ENCODE measurements around the gene HBE1.

DNA sequence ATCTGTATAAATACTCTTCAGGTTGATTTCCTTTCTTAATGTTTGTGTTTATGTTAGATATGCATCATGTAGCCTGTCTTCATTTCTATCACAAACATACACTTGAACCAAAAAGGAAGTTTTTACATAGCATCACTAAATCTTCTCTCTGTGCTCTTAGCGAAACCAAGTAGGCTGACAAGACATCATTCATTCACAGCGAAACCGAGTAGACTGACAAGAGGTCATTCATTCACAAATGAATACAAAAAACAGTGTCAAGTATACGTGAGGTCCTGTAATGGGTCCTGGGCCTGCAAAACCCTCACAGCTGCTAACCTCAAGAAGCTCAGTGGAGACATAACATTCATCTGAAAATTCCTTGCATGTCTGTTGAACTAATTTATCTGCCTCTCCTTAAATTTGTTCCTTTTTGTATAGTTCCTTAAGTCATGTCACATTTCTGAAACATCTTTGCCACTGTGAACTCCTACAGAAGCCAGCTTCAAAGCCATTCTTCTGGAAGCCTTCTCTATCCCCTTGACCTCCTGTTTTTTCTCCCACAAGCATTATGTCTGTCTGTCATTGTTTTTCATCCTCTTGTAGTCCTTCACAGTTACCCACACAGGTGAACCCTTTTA lies 9.8 kb upstream of the HBE1 start:
- TF ChIP-seq POLR2A (IDR thresholded peaks at IDR 0.05) (no peak), EP300 (IDR thresholded peaks at IDR 0.05) (no peak)
- TF ChIP-seq, protein P1, sequence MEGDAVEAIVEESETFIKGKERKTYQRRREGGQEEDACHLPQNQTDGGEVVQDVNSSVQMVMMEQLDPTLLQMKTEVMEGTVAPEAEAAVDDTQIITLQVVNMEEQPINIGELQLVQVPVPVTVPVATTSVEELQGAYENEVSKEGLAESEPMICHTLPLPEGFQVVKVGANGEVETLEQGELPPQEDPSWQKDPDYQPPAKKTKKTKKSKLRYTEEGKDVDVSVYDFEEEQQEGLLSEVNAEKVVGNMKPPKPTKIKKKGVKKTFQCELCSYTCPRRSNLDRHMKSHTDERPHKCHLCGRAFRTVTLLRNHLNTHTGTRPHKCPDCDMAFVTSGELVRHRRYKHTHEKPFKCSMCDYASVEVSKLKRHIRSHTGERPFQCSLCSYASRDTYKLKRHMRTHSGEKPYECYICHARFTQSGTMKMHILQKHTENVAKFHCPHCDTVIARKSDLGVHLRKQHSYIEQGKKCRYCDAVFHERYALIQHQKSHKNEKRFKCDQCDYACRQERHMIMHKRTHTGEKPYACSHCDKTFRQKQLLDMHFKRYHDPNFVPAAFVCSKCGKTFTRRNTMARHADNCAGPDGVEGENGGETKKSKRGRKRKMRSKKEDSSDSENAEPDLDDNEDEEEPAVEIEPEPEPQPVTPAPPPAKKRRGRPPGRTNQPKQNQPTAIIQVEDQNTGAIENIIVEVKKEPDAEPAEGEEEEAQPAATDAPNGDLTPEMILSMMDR (IDR thresholded peaks at IDR 0.05), result no peak

Measured in gastroesophageal sphincter (tissue), 3 donors.